ENCODE results near the gene SYNGR3.

SYNGR3 gene

GRCh38 chr16:2040787-2041522, 51.2 kb downstream of the SYNGR3 start:
- no peak for DNase-seq (ENCODE audit: low read depth, low spot score)

DNA sequence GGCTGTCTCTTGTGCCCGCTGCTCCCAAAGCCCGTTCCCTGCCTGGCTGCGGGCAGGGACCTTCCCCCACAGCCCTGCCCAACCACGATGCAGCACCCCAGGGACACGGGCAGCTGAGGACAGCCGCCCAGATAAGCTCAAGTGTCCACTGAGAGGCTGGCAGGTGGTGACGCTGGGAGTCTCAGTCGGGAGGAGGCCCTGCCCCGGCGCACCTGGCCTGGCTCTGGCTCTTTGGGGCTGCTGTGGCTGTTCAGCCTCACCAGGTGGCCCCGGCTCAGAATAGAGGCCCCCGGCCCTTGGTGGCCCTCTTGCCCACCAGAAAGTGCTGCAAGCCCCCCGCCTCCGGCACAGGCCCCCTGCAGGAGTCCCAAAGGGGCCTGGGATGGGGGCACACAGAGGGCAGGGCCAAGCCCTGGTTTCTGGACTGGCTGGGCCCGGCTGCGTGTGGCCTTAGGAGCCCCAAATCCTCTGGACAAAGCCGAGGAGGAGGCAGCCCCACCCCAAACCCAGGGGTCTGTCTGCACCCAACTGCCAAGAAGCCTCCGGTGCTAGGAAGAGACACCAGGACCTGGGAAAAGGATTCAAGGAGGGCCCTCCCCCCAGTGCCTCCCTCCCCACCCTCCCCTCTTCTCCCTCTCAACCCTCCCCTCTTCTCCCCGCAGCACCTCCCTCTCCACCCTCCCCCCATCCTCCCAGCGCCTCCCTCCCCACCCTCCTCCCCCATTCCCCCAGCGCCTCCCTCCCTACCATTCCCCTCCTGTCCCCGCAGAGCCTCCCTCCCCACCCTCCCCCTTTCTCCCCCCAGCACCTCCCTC, 52.6 kb downstream of the SYNGR3 start:
- DNase-seq (ENCODE audit: low read depth, low spot score), result no peak

GRCh38 chr16:2042986-2043666, 53.4 kb downstream of the SYNGR3 start:
- DNase-seq (ENCODE audit: low read depth, low spot score), result no peak
